Endodermal cell (in vitro differentiated cells): ENCODE measurements around the gene TLE5. TPM values are rescaled to one million over a fixed set of nuclear protein-coding genes. Genes with fewer than 3 reads are reported as not detected.

Experiments used
- DNase-seq: peaks from one replicate; pipeline ENCODE4 v3.0.0-alpha.2; 2017
- H3K27ac ChIP-seq: 2 replicates; pipeline ENCODE4 v1.5.1; 2013; ENCODE audit warnings: mild to moderate bottlenecking, low read depth, low read length, moderate library complexity
- H3K27me3 ChIP-seq: 2 replicates; pipeline ENCODE4 v1.6.1; 2013; ENCODE audit warnings: mild to moderate bottlenecking, low read length, moderate library complexity; ENCODE audit not compliant: insufficient read depth, control insufficient read depth, poor library complexity, severe bottlenecking
- H3K36me3 ChIP-seq: 2 replicates; pipeline ENCODE4 v1.7.0; 2013; ENCODE audit warnings: mild to moderate bottlenecking, low read length, moderate library complexity; ENCODE audit not compliant: control insufficient read depth, insufficient read depth
- H3K4me1 ChIP-seq: one replicate; pipeline ENCODE4 v1.7.0; 2013; ENCODE audit warnings: low read length; ENCODE audit not compliant: control insufficient read depth, insufficient read depth
- H3K4me3 ChIP-seq: 2 replicates; pipeline ENCODE4 v1.5.1; 2013; ENCODE audit warnings: mild to moderate bottlenecking, low read length, moderate library complexity
- H3K9ac ChIP-seq: 2 replicates; pipeline ENCODE4 v1.6.1; 2013; ENCODE audit warnings: mild to moderate bottlenecking, low read length, moderate library complexity; ENCODE audit not compliant: poor library complexity, severe bottlenecking; ENCODE audit errors: extremely low read depth
- H3K9me3 ChIP-seq: 2 replicates; pipeline ENCODE4 v1.6.1; 2013; ENCODE audit warnings: mild to moderate bottlenecking, low read length, moderate library complexity; ENCODE audit not compliant: control insufficient read depth
- H3K27ac Mint-ChIP-seq: 2 replicates; pipeline ENCODE4 v1.8.0; 2020; ENCODE audit warnings: mixed read lengths
- H3K27me3 Mint-ChIP-seq: 2 replicates; pipeline ENCODE4 v1.8.0; 2021; ENCODE audit warnings: mild to moderate bottlenecking, mixed read lengths; ENCODE audit not compliant: insufficient read depth
- H3K36me3 Mint-ChIP-seq: 2 replicates; pipeline ENCODE4 v1.8.0; 2020; ENCODE audit warnings: low read depth, mixed read lengths
- H3K4me1 Mint-ChIP-seq: 2 replicates; pipeline ENCODE4 v1.8.0; 2020; ENCODE audit warnings: mixed read lengths
- H3K4me3 Mint-ChIP-seq: 2 replicates; pipeline ENCODE4 v1.8.0; 2020; ENCODE audit warnings: mild to moderate bottlenecking, moderate library complexity, mixed read lengths
- H3K9me3 Mint-ChIP-seq: 2 replicates; pipeline ENCODE4 v1.8.0; 2020; ENCODE audit warnings: mild to moderate bottlenecking, mixed read lengths
- WGBS, 2 experiments: methylation state at CpG; one replicate each; pipeline versions ENCODE4 v1.1.5 to v1.1.7; 2013; ENCODE audit warnings: missing lambda C conversion rate in 2 of 2, mixed read lengths in 1 of 2; ENCODE audit not compliant: insufficient coverage in 1 of 2, insufficient read length in 1 of 2; 5-methylcytosine and 5-hydroxymethylcytosine counted together
- total RNA-seq, 2 donors: library from RNA; stranded (reverse); fragmentation: NEBNext Ultra II Directional in 1 of 2; extraction: Animal tissue kit (Norgen Biotek cat#: 25700) in 1 of 2; gene quantifications; 2 replicates in 1 of 2; 3 replicates in 1 of 2; pipeline ENCODE4 v1.2.1, GENCODE V29; 2021
- TF ChIP-seq, protein P1 (sequence below): fragments of 200-600 bp; sonication (generic); conservative IDR thresholded peaks from 2 replicates; pipeline ENCODE4 v1.5.0; 2021; ENCODE audit warnings: antibody characterized with exemption, mild to moderate bottlenecking

TLE5 gene
- total RNA-seq, 2 donors from 2014 or later = 488 to 575 TPM

- no peaks in the 10 kb centered on the region for H3K36me3 ChIP-seq
- no peak overlapping the region for H3K4me3 Mint-ChIP-seq
- no peak for DNase-seq
- no peaks in the 10 kb centered on the region for H3K9me3 Mint-ChIP-seq
- no peak overlapping the region for H3K9ac ChIP-seq
- no peak overlapping the region for H3K4me3 ChIP-seq
- H3K27ac Mint-ChIP-seq = no peak overlapping the region
- no peaks in the 10 kb centered on the region for H3K9me3 ChIP-seq
- TF ChIP-seq, protein P1, sequence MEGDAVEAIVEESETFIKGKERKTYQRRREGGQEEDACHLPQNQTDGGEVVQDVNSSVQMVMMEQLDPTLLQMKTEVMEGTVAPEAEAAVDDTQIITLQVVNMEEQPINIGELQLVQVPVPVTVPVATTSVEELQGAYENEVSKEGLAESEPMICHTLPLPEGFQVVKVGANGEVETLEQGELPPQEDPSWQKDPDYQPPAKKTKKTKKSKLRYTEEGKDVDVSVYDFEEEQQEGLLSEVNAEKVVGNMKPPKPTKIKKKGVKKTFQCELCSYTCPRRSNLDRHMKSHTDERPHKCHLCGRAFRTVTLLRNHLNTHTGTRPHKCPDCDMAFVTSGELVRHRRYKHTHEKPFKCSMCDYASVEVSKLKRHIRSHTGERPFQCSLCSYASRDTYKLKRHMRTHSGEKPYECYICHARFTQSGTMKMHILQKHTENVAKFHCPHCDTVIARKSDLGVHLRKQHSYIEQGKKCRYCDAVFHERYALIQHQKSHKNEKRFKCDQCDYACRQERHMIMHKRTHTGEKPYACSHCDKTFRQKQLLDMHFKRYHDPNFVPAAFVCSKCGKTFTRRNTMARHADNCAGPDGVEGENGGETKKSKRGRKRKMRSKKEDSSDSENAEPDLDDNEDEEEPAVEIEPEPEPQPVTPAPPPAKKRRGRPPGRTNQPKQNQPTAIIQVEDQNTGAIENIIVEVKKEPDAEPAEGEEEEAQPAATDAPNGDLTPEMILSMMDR = no peak
- WGBS, 2 experiments = 91 to 100% methylated on average over 2 to 10 of the region's 10 CpGs
- H3K27me3 ChIP-seq = no peaks in the 10 kb centered on the region
- H3K27me3 Mint-ChIP-seq = no peaks in the 10 kb centered on the region
- no peak overlapping the region for H3K27ac ChIP-seq
- H3K4me1 ChIP-seq = no peaks in the 10 kb centered on the region
- H3K4me1 Mint-ChIP-seq = peaks cover 14% of the 10 kb centered on the region
- H3K36me3 Mint-ChIP-seq = peaks cover 3% of the 10 kb centered on the region
Measured at GRCh38 chr19:3104708-3104983, 42.4 kb upstream of the TLE5 start.

- no peak overlapping the region for H3K4me3 Mint-ChIP-seq
- H3K9me3 Mint-ChIP-seq = no peaks in the 10 kb centered on the region
- H3K4me3 ChIP-seq = no peak overlapping the region
- WGBS, 2 experiments = 94% methylated on average over 20 to 34 of the region's 34 CpGs
- H3K27me3 ChIP-seq = no peaks in the 10 kb centered on the region
- no peak for DNase-seq
- no peak overlapping the region for H3K9ac ChIP-seq
- H3K27ac ChIP-seq = no peak overlapping the region
- no peaks in the 10 kb centered on the region for H3K36me3 ChIP-seq
- no peak overlapping the region for H3K27ac Mint-ChIP-seq
- no peaks in the 10 kb centered on the region for H3K4me1 Mint-ChIP-seq
- TF ChIP-seq, protein P1 = no peak
- no peaks in the 10 kb centered on the region for H3K27me3 Mint-ChIP-seq
- H3K36me3 Mint-ChIP-seq = no peaks in the 10 kb centered on the region
- H3K9me3 ChIP-seq = no peaks in the 10 kb centered on the region
- no peaks in the 10 kb centered on the region for H3K4me1 ChIP-seq
Measured at GRCh38 chr19:3102239-3103140, 40.2 kb upstream of the TLE5 start.

- H3K9ac ChIP-seq = no peak overlapping the region
- no peaks in the 10 kb centered on the region for H3K36me3 ChIP-seq
- H3K27ac Mint-ChIP-seq = no peak overlapping the region
- TF ChIP-seq, protein P1 = no peak
- DNase-seq = no peak
- peaks cover 6% of the 10 kb centered on the region for H3K4me1 Mint-ChIP-seq
- no peaks in the 10 kb centered on the region for H3K36me3 Mint-ChIP-seq
- no peaks in the 10 kb centered on the region for H3K27me3 Mint-ChIP-seq
- WGBS, 2 experiments = 85 to 95% methylated on average over 15 to 34 of the region's 34 CpGs
- H3K4me1 ChIP-seq = peaks cover 6% of the 10 kb centered on the region
- no peak overlapping the region for H3K27ac ChIP-seq
- no peaks in the 10 kb centered on the region for H3K27me3 ChIP-seq
- no peak overlapping the region for H3K4me3 Mint-ChIP-seq
- no peaks in the 10 kb centered on the region for H3K9me3 Mint-ChIP-seq
- H3K9me3 ChIP-seq = no peaks in the 10 kb centered on the region
- H3K4me3 ChIP-seq = no peak overlapping the region
Measured at GRCh38 chr19:3100747-3101730, 38.7 kb upstream of the TLE5 start.
